SK-N-SH (cell line): Measurements from ENCODE around the gene NR5A1. TPM values are rescaled to one million over a fixed set of nuclear protein-coding genes. Genes with fewer than 3 reads are reported as not detected.

Experiments
- CTCF ChIA-PET: fragments of 300-600, 350-600 bp; formaldehyde crosslinking; extraction: SDS; loops from one replicate; lab custom pipeline; 2021; lab: Yijun Ruan, JAX
- POLR2A ChIA-PET: fragments of 350-600 bp; sonication (Branson Sonifier 250); formaldehyde crosslinking; extraction: SDS; loops from one replicate; lab custom pipeline; 2020; ENCODE audit warnings: antibody characterized with exemption, inconsistent platforms; lab: Yijun Ruan, JAX
- DNase-seq: peaks from one replicate; pipeline ENCODE4 v3.0.0; 2012
- H2AFZ ChIP-seq: fragments of 200-600 bp; sonication (generic); 2 replicates; pipeline ENCODE4 v1.8.1; 2016; ENCODE audit warnings: antibody characterized with exemption, mild to moderate bottlenecking, low read depth
- H3F3A ChIP-seq: fragments of 200-600 bp; sonication (generic); replicated peaks from 2 replicates; pipeline ENCODE3; 2016; ENCODE audit warnings: antibody characterized with exemption, mild to moderate bottlenecking; ENCODE audit not compliant: insufficient read depth
- H3K27ac ChIP-seq, 2 experiments: fragments of 200-500 bp in 1 of 2; fragments of 200-600 bp in 1 of 2; sonication (Bioruptor generic) in 1 of 2; sonication (generic), shearing (Covaris generic) in 1 of 2; 2 replicates each; pipeline versions ENCODE4 v1.5.1 to v1.6.1; 2014 to 2016; ENCODE audit warnings: low read depth in 2 of 2, inconsistent platforms in 1 of 2, low read length in 1 of 2, mild to moderate bottlenecking in 1 of 2, mixed read lengths in 1 of 2
- H3K27me3 ChIP-seq: fragments of 200-600 bp; sonication (generic), shearing (Covaris generic); 2 replicates; pipeline ENCODE4 v1.6.1; 2016; ENCODE audit warnings: mixed run types; ENCODE audit not compliant: insufficient read depth
- H3K36me3 ChIP-seq, 2 experiments: fragments of 200-500 bp in 1 of 2; fragments of 200-600 bp in 1 of 2; sonication (Bioruptor generic) in 1 of 2; sonication (generic) in 1 of 2; replicated peaks in 1 of 2; 2 replicates each; pipeline versions ENCODE3 to v1.5.1; 2014 to 2016; ENCODE audit warnings: low read length in 1 of 2, mild to moderate bottlenecking in 1 of 2; ENCODE audit not compliant: insufficient read depth in 2 of 2, control insufficient read depth in 1 of 2
- H3K4me1 ChIP-seq, 2 experiments: fragments of 200-500 bp in 1 of 2; fragments of 200-600 bp in 1 of 2; sonication (Bioruptor generic) in 1 of 2; sonication (generic), shearing (Covaris generic) in 1 of 2; 2 replicates each; pipeline versions ENCODE4 v1.5.1 to v1.6.1; 2014 to 2016; ENCODE audit warnings: low read depth in 1 of 2, low read length in 1 of 2, mixed run types in 1 of 2; ENCODE audit not compliant: insufficient read depth in 2 of 2, control insufficient read depth in 1 of 2
- H3K4me2 ChIP-seq: fragments of 200-600 bp; sonication (generic), shearing (Covaris generic); 2 replicates; pipeline ENCODE4 v1.6.1; 2017; ENCODE audit warnings: mixed run types
- H3K4me3 ChIP-seq, 2 experiments: fragments of 200-500 bp in 1 of 2; fragments of 200-600 bp in 1 of 2; sonication (Bioruptor generic) in 1 of 2; sonication (generic), shearing (Covaris generic) in 1 of 2; 2 replicates each; pipeline versions ENCODE4 v1.5.1 to v1.8.1; 2014 to 2016; ENCODE audit warnings: low read depth in 2 of 2, inconsistent platforms in 1 of 2, low read length in 1 of 2, mild to moderate bottlenecking in 1 of 2, mixed read lengths in 1 of 2, moderate library complexity in 1 of 2
- H3K79me2 ChIP-seq: fragments of 200-600 bp; sonication (generic); 2 replicates; pipeline ENCODE4 v1.8.1; 2017; ENCODE audit warnings: mild to moderate bottlenecking; ENCODE audit not compliant: insufficient read depth
- H3K9ac ChIP-seq: fragments of 200-600 bp; sonication (generic); 2 replicates; pipeline ENCODE4 v1.6.1; 2017; ENCODE audit warnings: mixed run types
- H3K9me2 ChIP-seq: fragments of 200-600 bp; sonication (generic); 2 replicates; pipeline ENCODE4 v1.6.1; 2017; ENCODE audit warnings: mixed run types
- H3K9me3 ChIP-seq: fragments of 200-600 bp; sonication (generic); 2 replicates; pipeline ENCODE4 v1.6.1; 2017; ENCODE audit warnings: mixed run types, mild to moderate bottlenecking, moderate library complexity
- H4K20me1 ChIP-seq: fragments of 200-600 bp; sonication (generic); 2 replicates; pipeline ENCODE4 v1.6.1; 2017; ENCODE audit warnings: mild to moderate bottlenecking, mixed run types; ENCODE audit not compliant: insufficient read depth
- EP300 ChIP-seq, 2 experiments: IDR thresholded peaks; 2 replicates each; pipeline versions ENCODE4 v1.4.0 to v1.6.1; 2012; ENCODE audit warnings: borderline replicate concordance in 1 of 2, low read depth in 1 of 2, low read length in 1 of 2
- FOSL2 ChIP-seq: IDR thresholded peaks from 2 replicates; pipeline ENCODE4 v1.4.0; 2012; ENCODE audit warnings: low read depth, mild to moderate bottlenecking, moderate library complexity, borderline replicate concordance
- FOXJ3 ChIP-seq: sonication (generic); formaldehyde crosslinking; IDR thresholded peaks from 2 replicates; pipeline ENCODE4 v1.5.1; 2020; ENCODE audit warnings: mild to moderate bottlenecking, missing genetic modification reagents
- MEF2A ChIP-seq: IDR thresholded peaks from 2 replicates; pipeline ENCODE4 v1.4.0; 2012; ENCODE audit warnings: low read depth, borderline replicate concordance
- PBX3 ChIP-seq: IDR thresholded peaks from 2 replicates; pipeline ENCODE4; 2012
- RAD21 ChIP-seq: IDR thresholded peaks from 2 replicates; pipeline ENCODE4 v1.6.1; 2012; ENCODE audit warnings: mild to moderate bottlenecking, low read length
- RXRA ChIP-seq: IDR thresholded peaks from 2 replicates; pipeline ENCODE4 v1.4.0; 2012; ENCODE audit warnings: low read depth, mild to moderate bottlenecking, borderline replicate concordance
- SIN3A ChIP-seq: IDR thresholded peaks from 2 replicates; pipeline ENCODE4 v1.6.1; 2012; ENCODE audit warnings: low read depth, mild to moderate bottlenecking, low read length, moderate library complexity, borderline replicate concordance
- SMC3 ChIP-seq: IDR thresholded peaks from 2 replicates; pipeline ENCODE4 v1.6.1; 2012; ENCODE audit warnings: low read depth, low read length, improper control_type of control experiment
- TEAD4 ChIP-seq: IDR thresholded peaks from 2 replicates; pipeline ENCODE4 v1.4.0; 2012; ENCODE audit warnings: mild to moderate bottlenecking, borderline replicate concordance; ENCODE audit not compliant: insufficient read depth
- USF2 ChIP-seq: fragments of 150-350 bp; IDR thresholded peaks from 2 replicates; pipeline ENCODE4 v1.6.1; 2017; ENCODE audit warnings: antibody characterized with exemption, low read length, low read depth, borderline replicate concordance
- WGBS: methylation state at CpG from one replicate; pipeline ENCODE4 v1.1.6; 2017; ENCODE audit warnings: low lambda C conversion rate; 5-methylcytosine and 5-hydroxymethylcytosine counted together
- polyA plus RNA-seq, 3 experiments: library from polyadenylated mRNA; depleted of rRNA; stranded (reverse); fragments of >200 nt; gene quantifications; 2 replicates each; pipeline ENCODE4 v1.2.3, GENCODE V29; 2012
- TF ChIP-seq, protein P1 (sequence below): fragments of 200-600 bp; sonication (generic); IDR thresholded peaks from 2 replicates; pipeline ENCODE4 v1.6.1; 2017; ENCODE audit warnings: antibody characterized with exemption, mild to moderate bottlenecking, moderate library complexity
- TF ChIP-seq, protein P2 (sequence below): IDR thresholded peaks from 2 replicates; pipeline ENCODE4 v1.4.0; 2012; ENCODE audit warnings: low read depth, borderline replicate concordance

Gene NR5A1
- polyA plus RNA-seq, 1 of the 3 experiments (the other 2 are of a cell fraction): not detected

- 94% methylated on average over 5 of the region's 5 CpGs for WGBS
- no peaks in the 10 kb centered on the region for H3K27me3 ChIP-seq
- peaks cover 0 to 31% of the 10 kb centered on the region in 2 experiments; a peak in 2 of 4 replicates for H3K4me1 ChIP-seq
- H3K36me3 ChIP-seq: no peaks in the 10 kb centered on the region
- H3K4me3 ChIP-seq: no peak overlapping the region
- ChIA-PET POLR2A (interaction anchor here (2.2 kb wide), 1 partner anchor 14 kb away, joined by 6 read pairs; no protein-coding TSS in a partner anchor), CTCF (interaction anchor here (0.9 to 5.0 kb wide), 5 partner anchors 12 to 123 kb away, joined by 3 to 20 read pairs (median 6); no protein-coding TSS in a partner anchor)
- no peaks in the 10 kb centered on the region for H3K79me2 ChIP-seq
- no peak overlapping the region for H3K4me2 ChIP-seq
- no peak overlapping the region for H2AFZ ChIP-seq
- H3K27ac ChIP-seq: no peak overlapping the region
- no peaks in the 10 kb centered on the region for H3K9me3 ChIP-seq
- DNase-seq: peak; percentile 42
- H3K9ac ChIP-seq: no peak overlapping the region
- no peaks in the 10 kb centered on the region for H3K9me2 ChIP-seq
- no peaks in the 10 kb centered on the region for H4K20me1 ChIP-seq
- TF ChIP-seq TEAD4: no peak
- TF ChIP-seq, protein P1, sequence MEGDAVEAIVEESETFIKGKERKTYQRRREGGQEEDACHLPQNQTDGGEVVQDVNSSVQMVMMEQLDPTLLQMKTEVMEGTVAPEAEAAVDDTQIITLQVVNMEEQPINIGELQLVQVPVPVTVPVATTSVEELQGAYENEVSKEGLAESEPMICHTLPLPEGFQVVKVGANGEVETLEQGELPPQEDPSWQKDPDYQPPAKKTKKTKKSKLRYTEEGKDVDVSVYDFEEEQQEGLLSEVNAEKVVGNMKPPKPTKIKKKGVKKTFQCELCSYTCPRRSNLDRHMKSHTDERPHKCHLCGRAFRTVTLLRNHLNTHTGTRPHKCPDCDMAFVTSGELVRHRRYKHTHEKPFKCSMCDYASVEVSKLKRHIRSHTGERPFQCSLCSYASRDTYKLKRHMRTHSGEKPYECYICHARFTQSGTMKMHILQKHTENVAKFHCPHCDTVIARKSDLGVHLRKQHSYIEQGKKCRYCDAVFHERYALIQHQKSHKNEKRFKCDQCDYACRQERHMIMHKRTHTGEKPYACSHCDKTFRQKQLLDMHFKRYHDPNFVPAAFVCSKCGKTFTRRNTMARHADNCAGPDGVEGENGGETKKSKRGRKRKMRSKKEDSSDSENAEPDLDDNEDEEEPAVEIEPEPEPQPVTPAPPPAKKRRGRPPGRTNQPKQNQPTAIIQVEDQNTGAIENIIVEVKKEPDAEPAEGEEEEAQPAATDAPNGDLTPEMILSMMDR: no peak
- no peak for TF ChIP-seq MEF2A
- TF ChIP-seq FOSL2: no peak
- no peak for TF ChIP-seq SIN3A
- no peak for TF ChIP-seq EP300 (IDR thresholded peaks at IDR 0.05; ENCODE audit: borderline replicate concordance in 1 of 2, low read depth in 1 of 2, low read length in 1 of 2)
- no peak for TF ChIP-seq SMC3
- TF ChIP-seq FOXJ3: no peak
- no peak for TF ChIP-seq RXRA
- TF ChIP-seq RAD21: no peak
- TF ChIP-seq USF2: no peak
- no peak for TF ChIP-seq PBX3
- TF ChIP-seq, protein P2, sequence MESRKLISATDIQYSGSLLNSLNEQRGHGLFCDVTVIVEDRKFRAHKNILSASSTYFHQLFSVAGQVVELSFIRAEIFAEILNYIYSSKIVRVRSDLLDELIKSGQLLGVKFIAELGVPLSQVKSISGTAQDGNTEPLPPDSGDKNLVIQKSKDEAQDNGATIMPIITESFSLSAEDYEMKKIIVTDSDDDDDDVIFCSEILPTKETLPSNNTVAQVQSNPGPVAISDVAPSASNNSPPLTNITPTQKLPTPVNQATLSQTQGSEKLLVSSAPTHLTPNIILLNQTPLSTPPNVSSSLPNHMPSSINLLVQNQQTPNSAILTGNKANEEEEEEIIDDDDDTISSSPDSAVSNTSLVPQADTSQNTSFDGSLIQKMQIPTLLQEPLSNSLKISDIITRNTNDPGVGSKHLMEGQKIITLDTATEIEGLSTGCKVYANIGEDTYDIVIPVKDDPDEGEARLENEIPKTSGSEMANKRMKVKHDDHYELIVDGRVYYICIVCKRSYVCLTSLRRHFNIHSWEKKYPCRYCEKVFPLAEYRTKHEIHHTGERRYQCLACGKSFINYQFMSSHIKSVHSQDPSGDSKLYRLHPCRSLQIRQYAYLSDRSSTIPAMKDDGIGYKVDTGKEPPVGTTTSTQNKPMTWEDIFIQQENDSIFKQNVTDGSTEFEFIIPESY: no peak
- no peaks in the 10 kb centered on the region for H3F3A ChIP-seq
These were observed 6.3 kb upstream of the NR5A1 start for GRCh38 chr9:124513376-124513994.
